Transverse colon (tissue), 4 donors: Measurements from ENCODE around the gene TCP11L1. TPM values are rescaled to one million over a fixed set of nuclear protein-coding genes. Genes with fewer than 3 reads are reported as not detected.
"Not testable (repeated sequence)": the region's sequence is repeated elsewhere in the genome, so short reads cannot be mapped to it uniquely, and the experiment has no call there.

ENCODE experiments used
- DNase-seq: peaks from one replicate; pipeline ENCODE4 v3.0.0-alpha.2; 2019
- H3K27ac ChIP-seq, 4 donors: fragments of 200-600 bp; sonication (generic); 2 replicates each; pipeline ENCODE4 v1.5.1; 2016 to 2018; ENCODE audit warnings: inconsistent platforms in 4 of 4
- H3K27me3 ChIP-seq: fragments of 200-600 bp; sonication (generic); 2 replicates; pipeline ENCODE4 v1.5.1; 2017; ENCODE audit warnings: inconsistent platforms
- H3K36me3 ChIP-seq, 4 donors: fragments of 200-600 bp; sonication (generic); 2 replicates each; pipeline ENCODE4 v1.5.1; 2017 to 2019; ENCODE audit warnings: inconsistent platforms in 4 of 4
- H3K4me1 ChIP-seq, 4 donors: fragments of 200-600 bp; sonication (generic); 2 replicates each; pipeline ENCODE4 v1.5.1; 2017 to 2020; ENCODE audit warnings: inconsistent platforms in 4 of 4
- H3K4me3 ChIP-seq, 4 donors: fragments of 200-600 bp; sonication (generic); 1 replicate in 1 of 4; 2 replicates in 3 of 4; pipeline versions ENCODE4 v1.5.1 to v1.6.1; 2017 to 2019; ENCODE audit warnings: inconsistent platforms in 4 of 4
- H3K9me3 ChIP-seq, 2 donors: fragments of 200-600 bp; sonication (generic); 2 replicates each; pipeline ENCODE4 v1.5.1; 2017 to 2019; ENCODE audit warnings: inconsistent platforms in 2 of 2
- EP300 ChIP-seq: sonication (generic); formaldehyde crosslinking; IDR thresholded peaks from one replicate; pipeline ENCODE4 v1.6.1; 2017; ENCODE audit warnings: antibody characterized with exemption, low read depth
- POLR2A ChIP-seq: fragments of 450-650 bp; IDR thresholded peaks from one replicate; pipeline ENCODE4 v1.6.1; 2016; ENCODE audit warnings: antibody characterized with exemption, mild to moderate bottlenecking, moderate library complexity
- POLR2AphosphoS5 ChIP-seq, 3 donors: sonication (generic); formaldehyde crosslinking; IDR thresholded peaks; one replicate each; pipeline ENCODE4 v1.6.1; 2016; ENCODE audit warnings: antibody characterized with exemption in 3 of 3
- WGBS, 2 donors: methylation state at CpG; one replicate each; pipeline ENCODE4 v1.1.5; 2018; ENCODE audit warnings: low coverage in 1 of 2; 5-methylcytosine and 5-hydroxymethylcytosine counted together
- in situ Hi-C, 4 donors: fragments of 200-750 bp; cut with MboI; loops; one replicate each; pipeline versions ENCODE4 v1.15.0 to v1.15.1; 2017; ENCODE audit warnings: low sequenced_read_pairs in 3 of 4, low pct_ligation_motif_present in 1 of 4, low pct_unique_long_range_greater_than_20kb in 1 of 4
- intact Hi-C: fragments of 100-400 bp; cut with DNase I; formaldehyde crosslinking; loops from one replicate; pipeline ENCODE4 v1.15.1; 2023; ENCODE audit warnings: low total_unique reads
- total RNA-seq, 4 donors: library from RNA; depleted of rRNA; stranded (reverse); fragments of >200 nt; gene quantifications; one replicate each; pipeline ENCODE4 v1.1.0, GENCODE V29; 2016
- TF ChIP-seq, protein P1 (sequence below), 5 experiments: fragments of 200-600 bp in 3 of 5; fragments of 450-650 bp in 2 of 5; sonication (generic) in 3 of 5; IDR thresholded peaks; 1 replicate in 2 of 5; 2 replicates in 3 of 5; pipeline ENCODE4 v1.5.1; 2016 to 2017; ENCODE audit warnings: antibody characterized with exemption in 5 of 5, inconsistent platforms in 3 of 5, mild to moderate bottlenecking in 2 of 5, moderate library complexity in 1 of 5

The TCP11L1 gene
- total RNA-seq, 4 donors from 2014 or later: 24.3 to 90.2 (median 66.1) TPM

DNA sequence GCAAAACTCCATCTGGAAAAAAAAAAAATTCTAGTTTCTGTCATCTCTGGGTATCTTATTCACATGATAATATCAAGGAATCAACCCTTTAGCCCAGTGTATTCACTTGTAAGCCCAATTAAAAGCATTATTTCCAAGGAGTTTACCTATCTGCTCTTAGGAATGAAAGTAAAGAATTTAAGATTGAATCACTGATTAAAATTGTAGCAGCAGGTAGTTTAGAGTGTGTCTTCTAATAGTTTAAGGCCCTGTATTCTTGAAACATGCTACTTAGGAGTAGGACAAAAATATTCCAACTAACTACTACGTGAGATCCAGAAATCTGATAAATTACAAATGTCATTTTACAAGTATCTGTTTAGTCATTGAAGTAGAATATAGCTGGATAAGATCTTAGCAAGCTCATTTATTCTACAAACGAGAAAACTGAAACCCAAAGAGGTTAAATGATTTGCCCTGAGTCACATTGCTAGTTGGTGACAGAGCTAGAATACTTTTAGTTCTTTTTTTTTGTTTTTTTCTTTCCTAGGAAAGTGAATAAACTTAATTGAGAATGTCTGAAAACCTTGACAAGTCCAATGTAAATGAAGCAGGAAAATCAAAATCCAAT is 4.0 kb downstream of the TCP11L1 start:
- Histone ChIP-seq H3K4me1 (peaks cover 0 to 61% (median 9%) of the 10 kb centered on the region in 4 donors), H3K27ac (no peak overlapping the region), H3K27me3 (no peaks in the 10 kb centered on the region), H3K4me3 (no peak overlapping the region), H3K9me3 (no peaks in the 10 kb centered on the region), H3K36me3 (peaks cover 0 to 3% (median 0%) of the 10 kb centered on the region in 4 donors)
- intact Hi-C loops: no loop called here
- in situ Hi-C loops: no loop called here
- 60 to 80% methylated on average over 2 of the region's 2 CpGs for WGBS, 2 donors
- no peak for DNase-seq
- TF ChIP-seq POLR2A (no peak), EP300 (no peak), POLR2AphosphoS5 (IDR thresholded peaks at IDR 0.05) (no peak)
- TF ChIP-seq, protein P1, sequence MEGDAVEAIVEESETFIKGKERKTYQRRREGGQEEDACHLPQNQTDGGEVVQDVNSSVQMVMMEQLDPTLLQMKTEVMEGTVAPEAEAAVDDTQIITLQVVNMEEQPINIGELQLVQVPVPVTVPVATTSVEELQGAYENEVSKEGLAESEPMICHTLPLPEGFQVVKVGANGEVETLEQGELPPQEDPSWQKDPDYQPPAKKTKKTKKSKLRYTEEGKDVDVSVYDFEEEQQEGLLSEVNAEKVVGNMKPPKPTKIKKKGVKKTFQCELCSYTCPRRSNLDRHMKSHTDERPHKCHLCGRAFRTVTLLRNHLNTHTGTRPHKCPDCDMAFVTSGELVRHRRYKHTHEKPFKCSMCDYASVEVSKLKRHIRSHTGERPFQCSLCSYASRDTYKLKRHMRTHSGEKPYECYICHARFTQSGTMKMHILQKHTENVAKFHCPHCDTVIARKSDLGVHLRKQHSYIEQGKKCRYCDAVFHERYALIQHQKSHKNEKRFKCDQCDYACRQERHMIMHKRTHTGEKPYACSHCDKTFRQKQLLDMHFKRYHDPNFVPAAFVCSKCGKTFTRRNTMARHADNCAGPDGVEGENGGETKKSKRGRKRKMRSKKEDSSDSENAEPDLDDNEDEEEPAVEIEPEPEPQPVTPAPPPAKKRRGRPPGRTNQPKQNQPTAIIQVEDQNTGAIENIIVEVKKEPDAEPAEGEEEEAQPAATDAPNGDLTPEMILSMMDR (IDR thresholded peaks at IDR 0.05): no peak

DNA sequence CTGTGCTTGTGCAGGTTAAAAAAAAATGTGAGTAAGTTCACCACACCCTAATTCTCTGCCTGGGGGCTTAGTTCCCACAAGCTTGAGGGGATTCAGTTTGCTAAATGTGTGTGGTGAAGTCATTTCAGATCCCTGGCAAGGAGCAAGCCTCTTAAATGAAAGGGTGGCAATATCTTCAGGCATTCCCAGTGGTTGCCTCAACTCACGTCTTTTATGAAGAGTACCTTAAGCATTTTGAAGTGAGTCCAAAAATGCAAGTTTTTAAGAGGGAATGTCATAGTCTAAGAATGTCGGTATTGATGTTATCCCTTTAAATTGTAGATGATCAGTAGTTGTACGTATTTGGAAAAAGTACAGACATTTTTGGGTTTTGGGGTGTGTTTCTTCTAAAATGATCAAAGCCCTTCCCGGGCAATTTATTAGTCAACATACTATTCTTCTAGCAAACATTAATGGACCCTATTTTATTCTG is 4.9 kb downstream of the TCP11L1 start:
- peak overlapping the region in 1 of 4 donors; percentile 48 for H3K27ac ChIP-seq
- TF ChIP-seq EP300: no peak
- TF ChIP-seq POLR2AphosphoS5 (IDR thresholded peaks at IDR 0.05): no peak
- TF ChIP-seq, protein P1 (IDR thresholded peaks at IDR 0.05): no peak
- no peak for TF ChIP-seq POLR2A
- no peak for DNase-seq
- no peaks in the 10 kb centered on the region for H3K27me3 ChIP-seq
- no peaks in the 10 kb centered on the region for H3K9me3 ChIP-seq
- WGBS, 2 donors: 95 to 100% methylated on average over 2 to 4 of the region's 4 CpGs
- peaks cover 0 to 3% (median 0%) of the 10 kb centered on the region in 4 donors for H3K36me3 ChIP-seq
- H3K4me3 ChIP-seq: no peak overlapping the region
- peaks cover 0 to 67% (median 12%) of the 10 kb centered on the region in 4 donors for H3K4me1 ChIP-seq
- in situ Hi-C loops (no loop called here), intact Hi-C loops (no loop called here)

DNA sequence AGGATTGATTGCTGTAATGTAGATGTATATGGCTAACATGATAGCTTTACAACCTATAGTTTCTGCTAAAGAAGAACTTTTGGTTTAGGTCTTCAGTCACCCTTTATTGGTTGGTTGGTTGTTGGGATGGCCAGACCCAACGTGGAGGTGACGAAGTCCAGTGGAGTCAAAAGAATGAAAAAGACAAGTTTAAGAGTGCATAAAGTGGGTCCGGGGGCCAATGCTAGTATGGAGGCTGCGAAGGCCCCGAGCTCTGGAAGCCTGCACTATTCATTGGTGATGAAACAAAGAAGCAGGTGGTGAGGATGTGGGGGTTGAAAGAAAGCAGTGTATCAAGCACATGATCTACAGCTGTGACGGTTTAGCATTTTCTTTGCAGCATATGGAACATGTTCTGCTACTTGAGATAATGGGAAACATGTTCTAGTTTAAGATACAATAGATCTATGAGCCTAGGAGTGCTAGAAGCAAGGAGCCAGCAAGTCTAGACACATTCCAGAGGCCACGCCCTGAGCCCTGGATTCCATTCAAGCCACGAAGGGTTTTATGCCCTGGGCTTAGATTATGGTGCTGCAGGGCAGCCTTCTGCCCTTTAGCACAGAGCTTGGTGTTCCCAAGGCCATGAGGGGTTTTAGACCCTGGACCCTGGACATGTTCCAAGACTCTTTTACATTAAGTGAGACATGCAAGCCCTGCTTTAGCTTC is 6.3 kb downstream of the TCP11L1 start:
- no peaks in the 10 kb centered on the region for H3K27me3 ChIP-seq
- intact Hi-C loops: no loop called here
- DNase-seq: peak; percentile 85
- peaks cover 0 to 74% (median 15%) of the 10 kb centered on the region in 4 donors for H3K4me1 ChIP-seq
- peak overlapping the region; percentile 33 to 66 (median 58) for H3K27ac ChIP-seq
- no peak overlapping the region for H3K4me3 ChIP-seq
- peak in 1 of 3 donors; percentile 62 for TF ChIP-seq POLR2AphosphoS5 (IDR thresholded peaks at IDR 0.05)
- TF ChIP-seq, protein P1 (IDR thresholded peaks at IDR 0.05): no peak
- H3K9me3 ChIP-seq: no peaks in the 10 kb centered on the region
- WGBS, 2 donors: 81 to 84% methylated on average over 8 of the region's 8 CpGs
- peaks cover 0 to 3% (median 0%) of the 10 kb centered on the region in 4 donors for H3K36me3 ChIP-seq
- in situ Hi-C loops: no loop called here

DNA sequence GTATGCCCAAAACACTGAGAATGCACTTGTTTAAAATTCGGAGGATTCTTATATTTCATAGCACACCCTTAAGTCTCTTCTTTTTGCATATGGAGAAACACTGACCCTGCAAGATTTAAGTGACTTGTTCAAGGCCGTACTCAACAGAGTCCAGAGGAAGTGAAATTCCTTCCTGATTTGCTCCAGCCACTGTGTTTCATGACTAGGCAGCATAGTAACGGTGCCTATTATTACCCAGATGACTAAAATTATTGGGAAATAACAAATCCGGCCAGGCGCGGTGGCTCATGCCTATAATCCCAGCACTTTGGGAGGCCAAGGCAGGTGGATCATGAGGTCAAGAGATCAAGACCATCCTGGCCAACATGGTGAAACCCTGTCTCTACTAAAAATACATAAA is 9.3 kb downstream of the TCP11L1 start:
- 65 to 85% methylated on average over 3 to 6 of the region's 6 CpGs for WGBS, 2 donors
- H3K4me3 ChIP-seq, H3K9me3 ChIP-seq, intact Hi-C loops, DNase-seq, in situ Hi-C loops, H3K27me3 ChIP-seq, H3K36me3 ChIP-seq: not testable (repeated sequence)
- peak overlapping the region; percentile 66 to 69 (median 66) for H3K27ac ChIP-seq
- peaks cover 0 to 66% (median 10%) of the 10 kb centered on the region in 4 donors for H3K4me1 ChIP-seq
